ENCODE measurements around the gene RXRB.
A peak's percentile ranks its signal among the peaks of the same experiment; 100 is the strongest.
"Not testable (repeated sequence)": the region's sequence is repeated elsewhere in the genome, so short reads cannot be mapped to it uniquely, and the experiment has no call there.

The RXRB gene

DNA sequence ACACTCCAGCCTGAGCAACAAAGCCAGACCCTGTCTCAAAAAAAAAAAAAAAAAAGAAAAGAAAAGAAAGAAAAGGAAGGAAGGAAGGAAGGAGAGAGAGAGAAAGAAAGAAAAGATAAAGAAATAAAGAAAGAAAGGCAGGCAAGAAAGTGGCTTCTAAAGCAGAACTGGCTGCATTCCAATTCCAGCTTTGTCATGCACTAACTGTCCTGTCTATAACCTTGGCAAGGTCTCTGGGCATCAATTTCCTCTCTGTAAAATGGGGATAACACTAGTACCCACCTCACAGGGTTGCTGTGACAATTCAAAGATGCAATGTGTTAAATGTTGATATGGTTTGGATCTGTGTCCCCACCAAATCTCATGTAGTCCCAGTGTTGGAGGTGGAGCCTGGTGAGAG lies 35.9 kb upstream of the RXRB start:
- Histone ChIP-seq H3K36me3 (ENCODE audit: insufficient read depth, low read length) (no peaks in the 10 kb centered on the region), H3K27me3 (ENCODE audit: insufficient read depth, low read length) (peaks cover 45% of the 10 kb centered on the region), H3K4me1 (ENCODE audit: control insufficient read depth, insufficient read depth, low read length, unreplicated experiment) (no peaks in the 10 kb centered on the region), H3K4me3 (ENCODE audit: low read depth, low read length) (no peak overlapping the region), H3K79me2 (ENCODE audit: control insufficient read depth, insufficient read depth, low read length, unreplicated experiment) (no peaks in the 10 kb centered on the region), H2AFZ (ENCODE audit: low read length, unreplicated experiment) (no peak overlapping the region), H3K27ac (ENCODE audit: low read depth, low read length) (no peak overlapping the region)

- H3K27ac ChIP-seq (ENCODE audit: low read depth, low read length) = no peak overlapping the region
- no peaks in the 10 kb centered on the region for H3K36me3 ChIP-seq (ENCODE audit: insufficient read depth, low read length)
- no peak overlapping the region for H3K4me3 ChIP-seq (ENCODE audit: low read depth, low read length)
- no peak overlapping the region for H2AFZ ChIP-seq (ENCODE audit: low read length, unreplicated experiment)
- H3K4me1 ChIP-seq (ENCODE audit: control insufficient read depth, insufficient read depth, low read length, unreplicated experiment) = no peaks in the 10 kb centered on the region
- peaks cover 50% of the 10 kb centered on the region for H3K27me3 ChIP-seq (ENCODE audit: insufficient read depth, low read length)
- no peaks in the 10 kb centered on the region for H3K79me2 ChIP-seq (ENCODE audit: control insufficient read depth, insufficient read depth, low read length, unreplicated experiment)
Measured at GRCh38 chr6:33235221-33235634, 34.8 kb upstream of the RXRB start.

DNA sequence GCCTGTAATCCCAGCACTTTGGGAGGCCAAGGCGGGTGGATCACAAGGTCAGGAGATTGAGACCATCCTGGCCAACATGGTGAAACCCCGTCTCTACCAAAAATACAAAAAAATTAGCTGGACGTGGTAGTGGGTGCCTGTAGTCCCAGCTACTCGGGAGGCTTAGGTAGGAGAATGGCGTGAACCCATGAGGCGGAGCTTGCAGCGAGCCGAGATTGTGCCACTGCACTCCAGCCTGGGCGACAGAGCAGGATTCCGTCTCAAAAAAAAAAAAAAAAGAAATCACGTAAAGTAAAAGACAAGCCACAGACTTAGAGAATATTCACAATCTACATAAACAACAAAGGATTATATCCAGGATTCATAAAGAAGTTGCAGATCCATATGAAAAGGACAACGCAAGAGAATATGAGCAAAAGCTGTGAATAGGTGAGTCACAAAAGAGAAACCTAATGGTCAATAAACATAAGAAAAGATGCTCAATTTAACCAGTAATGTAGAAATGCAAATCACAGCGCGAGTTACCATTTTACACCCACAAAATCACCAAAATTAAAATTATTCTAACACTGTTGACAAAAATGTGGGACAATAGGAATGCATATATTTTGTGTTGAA lies 26.1 kb upstream of the RXRB start:
- not testable (repeated sequence) for H2AFZ ChIP-seq (ENCODE audit: low read length, unreplicated experiment); H3K4me3 ChIP-seq (ENCODE audit: low read depth, low read length); H3K79me2 ChIP-seq (ENCODE audit: control insufficient read depth, insufficient read depth, low read length, unreplicated experiment); H3K4me1 ChIP-seq (ENCODE audit: control insufficient read depth, insufficient read depth, low read length, unreplicated experiment); H3K27ac ChIP-seq (ENCODE audit: low read depth, low read length); H3K36me3 ChIP-seq (ENCODE audit: insufficient read depth, low read length)
- H3K27me3 ChIP-seq (ENCODE audit: insufficient read depth, low read length) = peaks cover 48% of the 10 kb centered on the region

GRCh38 chr6:33217681-33218080 lies 17.2 kb upstream of the RXRB start:
- H3K27ac ChIP-seq (ENCODE audit: low read depth, low read length) = no peak overlapping the region
- H3K27me3 ChIP-seq (ENCODE audit: insufficient read depth, low read length) = peaks cover 17% of the 10 kb centered on the region
- peaks cover 6% of the 10 kb centered on the region for H3K4me1 ChIP-seq (ENCODE audit: control insufficient read depth, insufficient read depth, low read length, unreplicated experiment)
- H3K36me3 ChIP-seq (ENCODE audit: insufficient read depth, low read length) = no peaks in the 10 kb centered on the region
- H3K4me3 ChIP-seq (ENCODE audit: low read depth, low read length) = no peak overlapping the region
- no peaks in the 10 kb centered on the region for H3K79me2 ChIP-seq (ENCODE audit: control insufficient read depth, insufficient read depth, low read length, unreplicated experiment)
- H2AFZ ChIP-seq (ENCODE audit: low read length, unreplicated experiment) = no peak overlapping the region

GRCh38 chr6:33217246-33217645 lies 16.8 kb upstream of the RXRB start:
- H3K27me3 ChIP-seq (ENCODE audit: insufficient read depth, low read length) = peaks cover 13% of the 10 kb centered on the region
- H3K27ac ChIP-seq (ENCODE audit: low read depth, low read length) = no peak overlapping the region
- peaks cover 10% of the 10 kb centered on the region for H3K4me1 ChIP-seq (ENCODE audit: control insufficient read depth, insufficient read depth, low read length, unreplicated experiment)
- no peaks in the 10 kb centered on the region for H3K79me2 ChIP-seq (ENCODE audit: control insufficient read depth, insufficient read depth, low read length, unreplicated experiment)
- no peak overlapping the region for H3K4me3 ChIP-seq (ENCODE audit: low read depth, low read length)
- no peaks in the 10 kb centered on the region for H3K36me3 ChIP-seq (ENCODE audit: insufficient read depth, low read length)
- no peak overlapping the region for H2AFZ ChIP-seq (ENCODE audit: low read length, unreplicated experiment)

GRCh38 chr6:33216117-33216649 lies 15.7 kb upstream of the RXRB start:
- H3K4me1 ChIP-seq (ENCODE audit: control insufficient read depth, insufficient read depth, low read length, unreplicated experiment) = peaks cover 10% of the 10 kb centered on the region
- H3K27me3 ChIP-seq (ENCODE audit: insufficient read depth, low read length) = peaks cover 4% of the 10 kb centered on the region
- H2AFZ ChIP-seq (ENCODE audit: low read length, unreplicated experiment) = no peak overlapping the region
- H3K79me2 ChIP-seq (ENCODE audit: control insufficient read depth, insufficient read depth, low read length, unreplicated experiment) = no peaks in the 10 kb centered on the region
- no peaks in the 10 kb centered on the region for H3K36me3 ChIP-seq (ENCODE audit: insufficient read depth, low read length)
- H3K4me3 ChIP-seq (ENCODE audit: low read depth, low read length) = no peak overlapping the region
- no peak overlapping the region for H3K27ac ChIP-seq (ENCODE audit: low read depth, low read length)

- no peak overlapping the region for H3K4me3 ChIP-seq (ENCODE audit: low read depth, low read length)
- H3K27me3 ChIP-seq (ENCODE audit: insufficient read depth, low read length) = peaks cover 4% of the 10 kb centered on the region; the same call in 1 of the 2 replicates
- H3K27ac ChIP-seq (ENCODE audit: low read depth, low read length) = no peak overlapping the region
Measured at GRCh38 chr6:33215271-33216116, 15.0 kb upstream of the RXRB start.

DNA sequence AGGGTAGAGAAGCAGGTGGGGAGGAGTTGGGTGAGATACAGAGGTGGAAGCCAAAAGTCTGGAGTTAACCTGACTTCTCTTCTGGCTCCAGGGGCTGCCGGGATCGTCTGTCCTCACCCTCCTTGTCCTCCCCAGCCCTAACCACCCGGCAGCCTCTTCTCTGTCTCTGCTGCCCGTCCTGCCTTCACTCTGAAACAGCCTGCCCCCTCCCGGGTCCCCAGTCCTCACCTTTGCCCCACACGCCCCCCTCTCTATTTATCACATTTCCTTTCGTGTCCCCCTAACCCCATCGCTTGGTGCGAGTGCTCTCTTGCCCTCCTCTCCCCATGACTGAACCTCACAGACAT lies 13.5 kb upstream of the RXRB start:
- Histone ChIP-seq H3K27me3 (ENCODE audit: insufficient read depth, low read length) (no peaks in the 10 kb centered on the region), H2AFZ (ENCODE audit: low read length, unreplicated experiment) (peak overlapping the region; percentile 2), H3K27ac (ENCODE audit: low read depth, low read length) (no peak overlapping the region), H3K79me2 (ENCODE audit: control insufficient read depth, insufficient read depth, low read length, unreplicated experiment) (no peaks in the 10 kb centered on the region), H3K36me3 (ENCODE audit: insufficient read depth, low read length) (no peaks in the 10 kb centered on the region), H3K4me1 (ENCODE audit: control insufficient read depth, insufficient read depth, low read length, unreplicated experiment) (peaks cover 10% of the 10 kb centered on the region), H3K4me3 (ENCODE audit: low read depth, low read length) (peak overlapping the region; percentile 74)

More at GRCh38 chr6:33215271-33216116, 15.0 kb upstream of the RXRB start:
- Histone ChIP-seq H3K4me1 (ENCODE audit: control insufficient read depth, insufficient read depth, low read length, unreplicated experiment) (peaks cover 10% of the 10 kb centered on the region), H3K79me2 (ENCODE audit: control insufficient read depth, insufficient read depth, low read length, unreplicated experiment) (no peaks in the 10 kb centered on the region), H3K36me3 (ENCODE audit: insufficient read depth, low read length) (no peaks in the 10 kb centered on the region), H2AFZ (ENCODE audit: low read length, unreplicated experiment) (no peak overlapping the region)

- Histone ChIP-seq H3K36me3 (ENCODE audit: insufficient read depth, low read length) (no peaks in the 10 kb centered on the region), H3K4me3 (ENCODE audit: low read depth, low read length) (peak overlapping the region; percentile 74), H3K79me2 (ENCODE audit: control insufficient read depth, insufficient read depth, low read length, unreplicated experiment) (no peaks in the 10 kb centered on the region), H3K27ac (ENCODE audit: low read depth, low read length) (no peak overlapping the region), H2AFZ (ENCODE audit: low read length, unreplicated experiment) (peak overlapping the region; percentile 2), H3K27me3 (ENCODE audit: insufficient read depth, low read length) (no peaks in the 10 kb centered on the region), H3K4me1 (ENCODE audit: control insufficient read depth, insufficient read depth, low read length, unreplicated experiment) (peaks cover 10% of the 10 kb centered on the region)
Measured at GRCh38 chr6:33213166-33213988, 12.9 kb upstream of the RXRB start.

- H3K27ac ChIP-seq (ENCODE audit: low read depth, low read length) = no peak overlapping the region
- no peaks in the 10 kb centered on the region for H3K27me3 ChIP-seq (ENCODE audit: insufficient read depth, low read length)
Measured at GRCh38 chr6:33212857-33213165, 12.3 kb upstream of the RXRB start.

More at GRCh38 chr6:33212857-33213165, 12.3 kb upstream of the RXRB start:
- H3K36me3 ChIP-seq (ENCODE audit: insufficient read depth, low read length) = no peaks in the 10 kb centered on the region
- no peaks in the 10 kb centered on the region for H3K79me2 ChIP-seq (ENCODE audit: control insufficient read depth, insufficient read depth, low read length, unreplicated experiment)
- H2AFZ ChIP-seq (ENCODE audit: low read length, unreplicated experiment) = peak overlapping the region; percentile 2
- peak overlapping the region; percentile 74 for H3K4me3 ChIP-seq (ENCODE audit: low read depth, low read length)
- peaks cover 10% of the 10 kb centered on the region for H3K4me1 ChIP-seq (ENCODE audit: control insufficient read depth, insufficient read depth, low read length, unreplicated experiment)
